ENCODE results near the gene STX17.

STX17 gene

DNA sequence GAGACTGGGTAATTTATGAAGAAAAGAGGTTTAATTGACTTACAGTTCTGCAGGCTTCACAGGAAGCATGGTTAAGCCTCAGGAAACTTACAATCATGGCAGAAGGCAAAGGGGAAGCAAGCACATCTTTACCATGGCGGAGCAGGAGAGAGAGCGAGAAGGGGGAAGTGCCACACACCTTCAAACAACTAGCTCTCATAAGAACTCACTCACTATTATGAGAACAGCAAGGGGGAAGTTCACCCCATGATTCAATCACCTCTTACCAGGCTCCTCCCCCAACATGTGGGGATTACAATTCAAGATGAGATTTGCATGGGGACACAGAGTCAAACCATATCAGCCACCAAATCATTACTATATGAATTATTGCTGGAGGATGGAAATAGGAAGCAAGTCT is 30.3 kb upstream of the STX17 start:
- no peak overlapping the region for H3K4me3 ChIP-seq (ENCODE audit: low read depth, low read length)
- in situ Hi-C loops (cut with HindIII; ENCODE audit: low sequenced_read_pairs) = no loop called here

GRCh38 chr9:99878651-99879050 is 27.8 kb upstream of the STX17 start:
- in situ Hi-C loops (cut with HindIII; ENCODE audit: low sequenced_read_pairs) = no loop called here
- TF ChIP-seq, protein P1, sequence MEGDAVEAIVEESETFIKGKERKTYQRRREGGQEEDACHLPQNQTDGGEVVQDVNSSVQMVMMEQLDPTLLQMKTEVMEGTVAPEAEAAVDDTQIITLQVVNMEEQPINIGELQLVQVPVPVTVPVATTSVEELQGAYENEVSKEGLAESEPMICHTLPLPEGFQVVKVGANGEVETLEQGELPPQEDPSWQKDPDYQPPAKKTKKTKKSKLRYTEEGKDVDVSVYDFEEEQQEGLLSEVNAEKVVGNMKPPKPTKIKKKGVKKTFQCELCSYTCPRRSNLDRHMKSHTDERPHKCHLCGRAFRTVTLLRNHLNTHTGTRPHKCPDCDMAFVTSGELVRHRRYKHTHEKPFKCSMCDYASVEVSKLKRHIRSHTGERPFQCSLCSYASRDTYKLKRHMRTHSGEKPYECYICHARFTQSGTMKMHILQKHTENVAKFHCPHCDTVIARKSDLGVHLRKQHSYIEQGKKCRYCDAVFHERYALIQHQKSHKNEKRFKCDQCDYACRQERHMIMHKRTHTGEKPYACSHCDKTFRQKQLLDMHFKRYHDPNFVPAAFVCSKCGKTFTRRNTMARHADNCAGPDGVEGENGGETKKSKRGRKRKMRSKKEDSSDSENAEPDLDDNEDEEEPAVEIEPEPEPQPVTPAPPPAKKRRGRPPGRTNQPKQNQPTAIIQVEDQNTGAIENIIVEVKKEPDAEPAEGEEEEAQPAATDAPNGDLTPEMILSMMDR (IDR thresholded peaks at IDR 0.05; ENCODE audit: low read depth, low read length, missing control alignments) = no peak
- DNase-seq (ENCODE audit: low read depth) = no peak
- H3K4me3 ChIP-seq (ENCODE audit: low read depth, low read length) = no peak overlapping the region

More for the DNA sequence above, 30.3 kb upstream of the STX17 start:
- TF ChIP-seq, protein P1 (IDR thresholded peaks at IDR 0.05; ENCODE audit: low read depth, low read length, missing control alignments) = no peak
- no peak for DNase-seq (ENCODE audit: low read depth)

DNA sequence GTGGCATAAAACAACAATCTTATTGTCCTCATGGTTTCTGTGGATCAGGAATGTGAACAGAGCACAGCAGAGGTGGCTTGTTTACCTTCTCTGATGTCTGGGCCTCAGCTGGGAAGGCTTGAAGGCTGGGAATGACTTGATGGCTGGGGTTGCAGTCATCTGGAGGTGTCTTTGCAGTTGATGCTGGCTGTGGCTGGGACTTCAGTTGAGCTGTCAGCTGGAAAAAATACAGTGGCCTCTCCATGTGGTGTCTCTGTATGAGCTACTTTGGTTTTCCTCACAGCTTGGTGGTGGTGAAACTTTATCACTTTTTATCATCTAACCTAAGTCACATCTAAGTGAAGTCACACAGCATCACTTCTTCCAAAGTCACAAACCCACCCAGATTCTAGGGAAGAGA is 24.7 kb upstream of the STX17 start:
- no peak for DNase-seq (ENCODE audit: low read depth)
- TF ChIP-seq, protein P1 (IDR thresholded peaks at IDR 0.05; ENCODE audit: low read depth, low read length, missing control alignments) = no peak
- in situ Hi-C loops (cut with HindIII; ENCODE audit: low sequenced_read_pairs) = no loop called here
- H3K4me3 ChIP-seq (ENCODE audit: low read depth, low read length) = no peak overlapping the region

DNA sequence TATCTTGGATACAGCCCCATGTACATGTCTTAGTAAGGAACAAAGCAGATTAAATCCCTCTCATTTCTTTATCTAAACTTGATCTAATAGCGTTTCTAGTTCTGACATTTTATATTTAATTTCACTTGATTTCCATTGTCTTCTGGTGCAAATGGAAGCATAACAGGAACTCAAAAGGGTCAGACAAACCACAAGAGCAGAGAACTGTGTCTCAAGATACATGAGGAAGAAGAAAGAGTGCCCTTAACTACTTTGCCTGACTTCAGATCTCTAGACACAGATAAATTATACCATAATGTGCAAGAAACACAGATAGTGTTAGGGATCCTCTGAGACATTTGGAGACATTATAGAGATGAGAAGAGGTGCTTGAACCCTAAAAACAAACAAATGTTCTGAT is 20.7 kb upstream of the STX17 start:
- in situ Hi-C loops (cut with HindIII; ENCODE audit: low sequenced_read_pairs) = no loop called here
- TF ChIP-seq, protein P1 (IDR thresholded peaks at IDR 0.05; ENCODE audit: low read depth, low read length, missing control alignments) = no peak
- H3K4me3 ChIP-seq (ENCODE audit: low read depth, low read length) = no peak overlapping the region
- no peak for DNase-seq (ENCODE audit: low read depth)

DNA sequence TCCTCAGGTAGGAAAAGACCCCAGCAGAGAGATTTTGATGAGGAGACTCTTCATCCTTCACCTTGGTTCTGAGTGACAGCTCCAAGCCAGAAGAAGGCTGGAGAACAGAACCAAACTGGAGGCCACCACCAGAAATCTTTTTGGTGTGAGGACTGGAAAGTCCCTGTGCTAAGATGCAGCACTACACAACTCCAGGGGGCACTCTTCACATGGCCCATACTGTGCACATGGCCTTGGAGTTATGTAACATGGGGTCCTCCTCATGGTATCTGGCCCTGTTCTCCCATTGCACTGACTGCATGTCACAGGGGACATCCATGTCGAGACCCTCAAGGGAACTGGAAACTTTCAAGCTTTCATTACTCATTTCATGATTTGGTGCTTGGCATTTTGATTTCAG is 17.3 kb upstream of the STX17 start:
- no peak for DNase-seq (ENCODE audit: low read depth)
- in situ Hi-C loops (cut with HindIII; ENCODE audit: low sequenced_read_pairs) = no loop called here
- no peak overlapping the region for H3K4me3 ChIP-seq (ENCODE audit: low read depth, low read length)
- TF ChIP-seq, protein P1 (IDR thresholded peaks at IDR 0.05; ENCODE audit: low read depth, low read length, missing control alignments) = no peak

DNA sequence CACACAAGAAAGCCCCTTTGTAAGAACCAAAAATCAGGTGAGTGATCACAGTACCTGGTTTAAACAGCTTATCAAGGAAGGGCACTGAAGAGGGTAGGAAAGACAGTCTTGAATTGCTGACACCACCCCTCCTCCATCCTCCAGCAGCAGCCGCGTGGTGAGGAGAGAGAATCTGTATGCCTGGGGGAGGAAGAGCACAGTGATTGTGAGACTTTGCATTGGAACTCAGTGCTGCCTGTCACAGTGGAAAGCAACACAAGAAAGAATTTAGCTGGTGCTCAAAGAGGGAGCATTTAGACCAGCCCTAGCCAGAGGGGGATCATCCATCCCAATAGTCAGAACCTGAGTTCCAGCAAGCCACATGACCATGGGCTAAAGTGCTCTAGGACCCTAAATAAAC is 11.6 kb upstream of the STX17 start:
- no peak overlapping the region for H3K4me3 ChIP-seq (ENCODE audit: low read depth, low read length)
- TF ChIP-seq, protein P1 (IDR thresholded peaks at IDR 0.05; ENCODE audit: low read depth, low read length, missing control alignments) = no peak
- in situ Hi-C loops (cut with HindIII; ENCODE audit: low sequenced_read_pairs) = no loop called here
- DNase-seq (ENCODE audit: low read depth) = no peak

GRCh38 chr9:99895510-99895909 is 10.9 kb upstream of the STX17 start:
- in situ Hi-C loops (cut with HindIII; ENCODE audit: low sequenced_read_pairs) = no loop called here
- TF ChIP-seq, protein P1 (IDR thresholded peaks at IDR 0.05; ENCODE audit: low read depth, low read length, missing control alignments) = no peak
- DNase-seq (ENCODE audit: low read depth) = no peak
- H3K4me3 ChIP-seq (ENCODE audit: low read depth, low read length) = no peak overlapping the region
